ENCODE measurements around the gene ANXA4. TPM values are rescaled to one million over a fixed set of nuclear protein-coding genes. Genes with fewer than 3 reads are reported as not detected.

Gene ANXA4
- total and polyA plus RNA-seq, 2 of the 13 experiments (the other 11 are each of a cell fraction or from before 2014, with no cell fraction given) = 155 to 168 TPM

- TF ChIP-seq PBX2 (CRISPR knock-in tag; IDR thresholded peaks at IDR 0.05) (no peak; the same call in 1 of the 2 replicates), RBAK (CRISPR knock-in tag; IDR thresholded peaks at IDR 0.05) (0 out of 2 replicates have a peak, but pooled peaks have one; percentile 19), FOXK2 (IDR thresholded peaks at IDR 0.05) (0 out of 2 replicates have a peak, but pooled peaks have one; percentile 10), HNF4G (IDR thresholded peaks at IDR 0.05; ENCODE audit: borderline replicate concordance, low read depth, low read length) (peak; percentile 94), HNF4G (CRISPR knock-in tag; IDR thresholded peaks at IDR 0.05; ENCODE audit: borderline replicate concordance, low read depth) (peak; percentile 80; the same call in 1 of the 2 replicates), FOXK1 (CRISPR knock-in tag; IDR thresholded peaks at IDR 0.05; ENCODE audit: borderline replicate concordance, low read depth) (peak; percentile 96), ZSCAN9 (CRISPR knock-in tag; IDR thresholded peaks at IDR 0.05; ENCODE audit: borderline replicate concordance) (peak; percentile 95), ZNF234 (CRISPR knock-in tag; conservative IDR thresholded peaks at IDR 0.05) (no peak), ZNF784 (CRISPR knock-in tag; IDR thresholded peaks at IDR 0.05; ENCODE audit: borderline replicate concordance) (no peak), ZBTB2 (CRISPR knock-in tag; IDR thresholded peaks at IDR 0.05; ENCODE audit: low read depth) (no peak), ZNF281 (CRISPR knock-in tag; IDR thresholded peaks at IDR 0.05; ENCODE audit: borderline replicate concordance) (peak; percentile 79; the same call in 1 of the 2 replicates), EEA1 (CRISPR knock-in tag; IDR thresholded peaks at IDR 0.05; ENCODE audit: borderline replicate concordance) (no peak), AGO1 (IDR thresholded peaks at IDR 0.05; ENCODE audit: low read depth, low read length, poor library complexity, severe bottlenecking) (no peak), SP140L (CRISPR knock-in tag; IDR thresholded peaks at IDR 0.05; ENCODE audit: borderline replicate concordance) (peak; percentile 82), GATAD2A (CRISPR knock-in tag; IDR thresholded peaks at IDR 0.05) (peak; percentile 100), HOXA7 (CRISPR knock-in tag; IDR thresholded peaks at IDR 0.05) (no peak), RFX1 (IDR thresholded peaks at IDR 0.05) (no peak), ISL2 (CRISPR knock-in tag; IDR thresholded peaks at IDR 0.05) (peak; percentile 98), ZGPAT (CRISPR knock-in tag; IDR thresholded peaks at IDR 0.05) (peak; percentile 95), AGO2 (optimal IDR thresholded peaks at IDR 0.05; ENCODE audit: low read depth, low read length) (no peak), ZNF777 (CRISPR knock-in tag; IDR thresholded peaks at IDR 0.05) (no peak), POLR2A (IDR thresholded peaks at IDR 0.05; ENCODE audit: insufficient read depth in 1 of 2, low read depth in 2 of 2, low read length in 2 of 2) (peak in 1 of 2 experiments; percentile 37; a peak in 2 of 4 replicates), ZNF674 (CRISPR knock-in tag; IDR thresholded peaks at IDR 0.05; ENCODE audit: low read depth) (no peak)
Observed at GRCh38 chr2:69781321-69782248, 39.7 kb downstream of the ANXA4 start (continued).

Measured in HepG2 (cell line).